H1 (cell line): ENCODE results near the gene KLHL34. TPM values are rescaled to one million over a fixed set of nuclear protein-coding genes. Genes with fewer than 3 reads are reported as not detected.

ENCODE experiments used
- FOSL1 ChIP-seq: IDR thresholded peaks from 2 replicates; pipeline ENCODE4 v1.6.1; 2011; ENCODE audit warnings: mild to moderate bottlenecking, low read depth, low read length, moderate library complexity; ENCODE audit not compliant: insufficient read depth
- MAX ChIP-seq: IDR thresholded peaks from 2 replicates; pipeline ENCODE4 v1.6.1; 2012; ENCODE audit warnings: inconsistent platforms
- polyA plus RNA-seq, 7 experiments: library from polyadenylated mRNA; depleted of rRNA in 3 of 7; stranded (reverse) in 5 of 7; unstranded in 2 of 7; fragments of >200 nt in 5 of 7; fragments of 200-250 nt in 2 of 7; gene quantifications; 1 replicate in 5 of 7; 2 replicates in 1 of 7; 4 replicates in 1 of 7; pipeline versions ENCODE4 v1.2.1 to v1.2.3, GENCODE V29; 2011 to 2013; ENCODE audit warnings: missing spikeins in 2 of 7, mixed read lengths in 2 of 7
- total RNA-seq: library from RNA; stranded (reverse); fragmentation: NEBNext Ultra II Directional; extraction: Animal tissue kit (Norgen Biotek cat#: 25700); gene quantifications from 2 replicates; pipeline ENCODE4 v1.2.1, GENCODE V29; 2021

KLHL34 gene
- total and polyA plus RNA-seq, 2 of the 8 experiments (the other 6 are each of a cell fraction or from before 2014, with no cell fraction given), result not detected

- TF ChIP-seq MAX, result no peak
- TF ChIP-seq FOSL1, result no peak
Observed at GRCh38 chrX:21674430-21675186, 16.5 kb upstream of the KLHL34 start (continued).
